Right hindlimb (tissue), 1 donor: Measurements from ENCODE around the gene CCR7.

ENCODE experiments used
- DNase-seq: peaks from one replicate; pipeline ENCODE4 v3.0.0-alpha.2; 2018

The CCR7 gene

DNA sequence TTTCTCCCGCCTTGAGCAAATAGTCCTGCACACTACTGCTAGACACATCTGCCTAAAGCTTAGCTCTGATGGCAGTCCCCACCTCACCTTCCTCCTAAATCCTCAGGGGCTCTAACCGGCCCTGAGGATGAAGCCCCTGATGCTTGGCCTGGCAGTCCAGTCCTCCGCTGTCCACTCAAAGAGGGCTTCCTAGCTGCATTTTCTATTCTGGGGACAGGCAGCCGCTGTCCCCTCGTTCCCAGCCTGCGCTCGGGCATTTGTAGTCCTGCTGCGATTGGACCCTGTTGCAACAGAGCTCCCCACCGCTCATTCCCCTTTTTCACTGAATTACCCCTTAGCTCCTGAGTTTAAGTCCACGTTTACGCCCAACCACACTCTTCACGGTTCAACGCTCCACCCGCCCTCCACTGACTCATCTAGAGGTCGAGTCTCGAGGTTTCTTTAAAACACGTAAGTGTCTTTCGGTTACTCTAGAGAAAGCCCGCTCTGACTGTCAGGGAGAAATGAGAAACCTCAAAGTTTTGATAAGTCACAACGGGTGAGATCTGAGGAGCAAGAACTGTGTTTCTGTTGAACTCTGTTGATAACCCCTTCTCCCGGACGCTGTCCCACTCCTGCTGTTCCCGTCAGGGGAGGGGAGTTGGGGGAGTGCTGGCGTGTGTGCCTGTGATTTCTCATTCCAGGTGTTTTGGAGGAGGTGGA is 4.5 kb downstream of the CCR7 start:
- DNase-seq: no peak

DNA sequence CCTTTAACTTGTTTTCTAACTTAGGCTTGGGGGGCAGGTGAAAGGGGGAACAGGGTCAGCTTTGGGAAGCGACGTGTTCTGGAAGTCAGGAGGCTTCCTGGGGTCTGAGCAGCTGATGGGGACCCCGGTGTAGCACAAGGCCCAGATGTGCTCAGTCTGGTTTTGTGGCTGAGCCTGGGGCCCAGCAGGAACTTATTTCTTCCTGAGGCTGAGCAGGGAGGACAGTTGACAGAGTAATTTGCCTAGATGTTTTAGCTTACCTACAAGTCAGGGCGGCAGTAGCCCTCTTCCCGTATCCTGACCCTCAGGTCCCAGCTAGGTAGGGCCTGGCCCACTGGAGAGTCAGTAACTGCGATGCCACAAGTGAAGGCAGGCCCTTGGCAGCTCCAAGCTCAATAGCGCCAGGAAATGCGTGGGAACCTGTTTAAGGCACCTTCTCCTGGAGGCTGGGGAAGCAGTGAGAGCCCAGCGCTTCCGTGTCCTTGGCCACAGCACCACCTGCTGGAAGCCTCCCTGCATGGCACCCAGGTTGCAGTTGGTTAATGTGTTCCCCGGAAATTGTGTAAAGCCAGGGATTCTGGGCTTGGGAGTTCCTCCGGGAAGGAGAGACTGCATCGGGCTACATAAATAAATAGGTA is 5.2 kb downstream of the CCR7 start:
- DNase-seq: peak; percentile 93

GRCh38 chr17:40559564-40559916 is 5.7 kb downstream of the CCR7 start:
- no peak for DNase-seq

DNA sequence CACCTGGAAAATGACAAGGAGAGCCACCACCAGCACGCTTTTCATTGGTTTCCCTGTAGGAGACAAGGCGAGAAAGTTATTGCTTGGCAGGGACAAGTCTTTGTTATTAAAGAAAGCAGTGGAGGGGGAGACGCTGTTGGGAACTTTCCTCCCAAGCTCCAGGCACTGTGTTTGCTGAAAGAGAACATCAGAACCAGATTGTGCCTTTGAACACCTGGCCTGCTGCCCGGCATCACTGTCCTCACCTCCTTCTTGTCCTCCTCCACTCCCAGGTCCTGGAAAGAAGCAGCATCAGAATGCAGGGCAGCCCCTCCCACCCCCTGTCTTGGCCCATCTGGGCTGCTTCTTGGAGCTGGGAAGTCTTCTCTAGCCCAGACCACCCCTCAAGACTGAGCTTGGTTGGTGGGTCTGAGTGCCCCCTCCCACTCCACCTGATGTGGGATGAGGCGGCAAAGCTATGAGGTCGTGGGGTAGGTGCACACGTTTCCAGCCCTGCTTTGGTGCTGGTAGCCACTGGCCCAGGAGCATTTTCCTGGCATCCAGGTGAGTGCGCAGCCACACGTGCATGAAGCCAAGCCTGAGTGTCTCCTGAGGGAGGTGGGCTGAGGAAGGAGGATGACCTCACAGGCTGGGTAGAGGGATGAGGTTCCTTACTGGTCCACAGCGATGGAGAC is 6.2 kb downstream of the CCR7 start:
- DNase-seq: peak; percentile 73

DNA sequence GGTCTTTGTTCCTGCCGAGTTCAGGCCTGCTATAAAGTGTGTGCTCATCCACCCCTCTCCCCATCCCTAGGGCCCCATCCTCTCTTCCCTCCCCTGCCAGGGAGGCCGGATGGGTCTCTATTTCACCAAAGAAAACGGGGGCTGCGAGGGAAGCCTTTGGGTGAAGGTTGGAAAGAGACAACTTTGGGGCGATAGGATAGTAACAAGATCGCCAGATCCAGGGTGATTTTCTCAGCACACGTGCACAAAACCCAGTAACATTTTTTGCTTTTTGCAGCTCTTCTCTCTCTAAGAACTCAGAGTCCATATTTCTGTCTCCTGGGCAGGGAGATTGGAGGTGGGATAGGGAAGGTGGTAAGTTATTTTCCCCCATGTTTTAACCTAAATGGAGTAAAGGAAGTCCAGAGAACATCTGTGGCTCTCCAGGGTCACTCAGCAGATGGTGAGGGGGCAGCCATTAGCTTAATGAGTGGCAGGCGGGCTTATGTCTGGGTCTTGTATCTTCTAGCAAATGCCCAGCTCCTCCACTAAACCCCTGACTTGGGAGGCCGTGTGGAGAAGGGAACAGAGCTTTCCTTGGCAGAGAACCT is 6.9 kb downstream of the CCR7 start:
- DNase-seq: no peak

DNA sequence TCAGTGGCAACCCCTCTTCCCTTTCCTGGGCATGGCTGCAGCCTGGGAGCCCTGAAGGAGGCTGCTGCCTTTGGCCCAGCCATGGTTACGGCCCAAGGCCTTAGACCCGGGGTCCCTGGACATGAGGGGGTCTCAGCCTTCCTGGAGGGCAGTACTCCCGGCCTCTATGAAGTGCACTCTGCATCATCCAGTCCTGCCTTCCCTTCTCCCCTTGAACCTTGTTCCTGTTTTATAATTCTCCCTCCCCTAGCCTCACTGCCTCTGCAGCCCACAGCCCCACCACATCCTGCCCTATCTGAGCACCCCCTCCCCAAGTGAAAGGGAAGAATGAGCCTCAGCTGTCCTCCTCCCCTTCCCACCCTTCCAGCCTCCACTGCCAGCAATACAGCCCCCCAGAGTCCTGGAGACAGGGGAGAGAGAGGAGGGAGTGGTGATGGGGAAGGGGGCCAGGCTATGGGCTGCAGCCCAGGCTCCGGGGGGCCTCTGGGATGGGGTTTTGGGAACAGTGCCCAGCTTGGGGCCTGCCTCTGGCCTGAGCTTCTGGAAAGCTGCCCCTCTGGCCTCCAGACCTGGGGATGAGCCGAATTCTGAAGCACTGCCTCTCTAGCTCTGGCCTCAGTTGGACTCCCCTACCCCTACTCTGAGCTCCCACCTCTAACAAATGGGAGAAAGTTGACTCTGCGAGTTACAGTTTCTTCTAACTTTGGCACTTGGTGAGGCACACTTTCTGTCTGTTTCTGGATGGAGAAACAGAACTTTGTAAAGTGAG is 7.6 kb downstream of the CCR7 start:
- peak; percentile 86 for DNase-seq

DNA sequence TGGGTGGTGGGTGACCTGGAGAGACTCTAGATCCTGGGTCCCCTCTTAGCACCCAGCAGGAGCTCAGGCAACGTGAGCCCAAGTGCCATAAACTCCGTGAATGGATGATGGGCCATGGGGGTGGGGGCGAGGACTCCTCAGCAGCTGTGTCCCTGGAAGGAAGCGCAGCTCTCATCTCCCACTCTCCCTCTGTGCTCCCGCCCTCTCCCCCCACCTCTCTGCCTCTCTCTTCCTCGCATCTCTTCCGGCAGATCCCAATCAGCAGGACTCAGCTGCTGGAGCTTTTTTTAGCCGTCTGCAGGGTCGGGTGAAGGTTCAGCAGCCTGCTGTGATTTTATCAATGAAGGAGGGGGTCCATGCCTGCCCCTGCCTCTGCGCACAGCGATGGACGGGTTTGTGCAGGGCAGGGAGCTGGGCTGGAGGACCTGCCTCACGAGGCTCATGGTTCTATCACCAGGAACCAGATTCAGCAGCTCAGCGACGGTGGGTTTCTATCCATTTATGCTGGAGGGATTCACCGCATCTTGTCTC is 8.3 kb downstream of the CCR7 start:
- DNase-seq: peak; percentile 85

- DNase-seq: no peak
These were observed 9.0 kb downstream of the CCR7 start for GRCh38 chr17:40556198-40556661.

DNA sequence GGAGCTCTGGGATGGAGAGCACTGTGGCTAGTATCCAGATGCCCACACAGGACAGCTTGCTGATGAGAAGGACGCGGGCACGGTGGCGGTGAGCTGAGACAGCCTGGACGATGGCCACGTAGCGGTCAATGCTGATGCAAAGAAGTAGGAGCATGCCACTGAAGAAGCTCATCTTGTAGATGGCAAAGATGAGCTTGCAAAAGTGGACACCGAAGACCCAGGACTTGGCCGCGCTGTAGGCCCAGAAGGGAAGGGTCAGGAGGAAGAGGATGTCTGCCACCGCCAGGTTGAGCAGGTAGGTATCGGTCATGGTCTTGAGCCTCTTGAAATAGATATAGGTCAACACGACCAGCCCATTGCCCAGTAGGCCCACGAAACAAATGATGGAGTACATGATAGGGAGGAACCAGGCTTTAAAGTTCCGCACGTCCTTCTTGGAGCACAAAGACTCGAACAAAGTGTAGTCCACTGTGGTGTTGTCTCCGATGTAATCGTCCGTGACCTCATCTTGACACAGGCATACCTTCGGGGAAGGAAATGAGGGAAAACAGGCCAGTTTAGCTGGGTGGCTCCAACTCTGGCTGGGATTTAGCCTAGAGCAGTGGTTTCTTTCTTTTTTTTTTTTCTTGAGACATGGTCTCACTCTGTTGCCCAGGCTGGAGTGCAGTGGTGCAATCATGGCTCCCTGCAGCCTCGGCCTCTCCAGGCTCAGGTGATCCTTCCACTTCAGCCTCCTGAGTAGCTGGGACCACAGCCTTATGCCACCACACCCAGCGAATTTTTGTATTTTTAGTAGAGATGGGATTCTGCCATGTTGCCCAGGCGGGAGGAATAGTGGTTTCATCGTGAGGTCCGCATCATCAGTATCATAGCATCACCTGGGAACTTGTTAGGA is 9.7 kb downstream of the CCR7 start:
- no peak for DNase-seq

GRCh38 chr17:40554646-40555295 is 10.5 kb downstream of the CCR7 start:
- DNase-seq: peak; percentile 17

- no peak for DNase-seq
These were observed 11.4 kb downstream of the CCR7 start for GRCh38 chr17:40553694-40554534.

GRCh38 chr17:40552806-40553693 is 12.2 kb downstream of the CCR7 start:
- peak; percentile 13 for DNase-seq

GRCh38 chr17:40551879-40552768 is 13.1 kb downstream of the CCR7 start:
- peak; percentile 60 for DNase-seq

GRCh38 chr17:40551091-40551878 is 14.0 kb downstream of the CCR7 start:
- DNase-seq: peak; percentile 86

DNA sequence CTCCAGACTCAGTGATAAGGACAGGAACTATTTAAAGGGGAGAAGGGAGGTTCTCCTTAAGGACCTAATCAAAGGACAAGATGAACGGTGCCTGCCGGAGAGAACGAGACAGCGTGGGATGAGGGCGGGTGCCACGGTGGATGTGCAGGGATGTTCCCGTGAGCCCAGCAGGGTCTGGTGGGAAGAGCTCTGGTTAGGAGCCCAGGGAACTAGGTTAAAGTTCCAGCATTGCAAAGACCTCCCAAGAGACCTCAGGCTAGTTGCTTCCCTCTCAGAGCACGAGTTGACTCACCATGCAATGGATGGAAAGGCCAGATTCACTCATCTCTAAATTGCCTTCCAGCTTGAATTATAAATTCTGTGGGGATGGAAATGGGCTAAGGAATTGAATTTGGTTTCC is 14.7 kb downstream of the CCR7 start:
- DNase-seq: peak; percentile 22

DNA sequence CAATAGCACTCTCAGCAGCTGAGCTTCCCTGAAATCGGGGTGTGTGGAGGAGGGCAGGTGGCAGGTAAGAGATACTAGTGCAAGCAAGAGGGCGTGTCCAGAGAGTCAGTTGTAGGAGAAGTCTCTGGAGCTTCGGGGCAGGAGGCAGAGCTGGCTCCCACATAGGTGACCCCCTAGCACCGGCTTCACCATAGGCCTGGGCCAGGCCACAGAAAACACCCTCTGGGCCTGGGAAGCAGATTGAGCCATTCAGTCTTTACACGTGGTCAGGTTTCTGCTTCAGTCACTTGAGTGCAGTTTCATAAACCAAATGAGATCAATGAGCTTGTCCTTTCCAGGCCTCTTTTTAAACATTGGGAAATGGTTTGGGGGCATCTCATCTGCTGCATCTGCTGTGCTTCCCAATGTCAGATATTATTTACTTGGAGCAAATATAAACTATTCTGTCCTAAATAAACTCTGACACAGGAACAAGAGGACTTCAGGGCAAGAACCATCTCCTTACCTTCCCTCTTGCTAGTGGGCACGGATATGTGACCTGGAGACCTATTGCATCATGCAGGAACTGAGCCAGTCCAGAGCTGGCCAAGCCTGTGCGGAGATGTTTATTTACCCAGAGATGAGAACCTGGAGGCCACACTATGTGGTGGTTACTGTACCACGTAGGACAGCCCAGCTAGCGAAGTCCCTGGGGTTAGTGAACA is 16.1 kb downstream of the CCR7 start:
- peak; percentile 26 for DNase-seq
